G401 (cell line): ENCODE data around the gene PDLIM5. TPM values are rescaled to one million over a fixed set of nuclear protein-coding genes. Genes with fewer than 3 reads are reported as not detected.
"Not testable (repeated sequence)": the region's sequence is repeated elsewhere in the genome, so short reads cannot be mapped to it uniquely, and the experiment has no call there.

Experiments
- DNase-seq: peaks from one replicate; pipeline ENCODE4 v3.0.0-alpha.2; 2015; ENCODE audit warnings: low spot score
- in situ Hi-C: cut with HindIII; loops from 2 replicates; pipeline ENCODE4 v1.10.0; 2016; ENCODE audit warnings: low sequenced_read_pairs, mixed read lengths
- total RNA-seq: library from RNA; depleted of rRNA; stranded (reverse); fragments of >200 nt; shearing (Covaris generic); gene quantifications from 2 replicates; pipeline ENCODE4 v1.2.3, GENCODE V29; 2014

The PDLIM5 gene
- total RNA-seq, 1 experiment from 2014 or later = not detected

DNA sequence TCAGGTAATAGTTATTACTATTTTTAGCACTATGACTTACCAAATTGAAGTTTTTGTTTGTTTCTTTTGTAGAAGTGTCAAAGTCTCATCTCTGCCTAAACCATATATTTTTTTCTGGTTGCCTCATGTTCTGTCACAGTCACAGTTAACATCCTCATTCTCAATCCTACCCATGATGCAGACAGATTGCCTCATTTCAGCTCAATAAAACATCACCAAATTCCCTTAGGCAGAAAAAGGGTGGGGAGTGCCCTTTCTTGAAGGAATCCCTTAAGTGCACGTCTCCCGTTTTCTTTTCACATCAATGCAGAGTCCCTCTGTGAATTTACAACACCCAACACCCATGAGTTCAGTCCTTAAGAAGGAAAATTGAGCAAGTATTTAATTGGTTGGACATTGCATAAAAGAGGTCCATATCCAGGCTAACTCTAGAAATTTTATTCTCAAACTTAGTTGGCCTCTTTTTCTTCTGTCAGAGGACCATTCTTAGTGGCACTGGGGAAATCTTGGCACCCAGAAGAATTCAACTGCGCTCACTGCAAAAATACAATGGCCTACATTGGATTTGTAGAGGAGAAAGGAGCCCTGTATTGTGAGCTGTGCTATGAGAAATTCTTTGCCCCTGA, 202.4 kb downstream of the PDLIM5 start:
- peak; percentile 11 for DNase-seq
- in situ Hi-C loops = no loop called here

DNA sequence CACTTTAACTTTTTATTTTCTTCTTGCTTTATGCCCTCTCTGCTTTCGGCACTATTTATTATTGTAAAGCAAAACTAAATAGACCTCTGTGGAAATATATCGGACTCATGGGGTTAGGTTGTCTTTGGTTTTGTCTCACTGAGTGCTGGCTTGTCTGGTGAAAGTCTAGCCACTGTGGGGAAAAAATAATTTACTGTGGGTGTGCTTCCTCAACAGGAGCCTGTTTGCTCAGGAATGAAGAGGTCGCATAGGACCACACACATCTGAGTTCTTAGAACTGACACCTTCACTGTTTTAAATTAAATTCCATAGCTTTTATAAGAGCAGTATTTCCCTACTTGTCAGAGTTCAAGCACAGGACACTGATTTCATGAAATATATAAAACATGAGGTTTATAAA, 203.0 kb downstream of the PDLIM5 start:
- no peak for DNase-seq
- in situ Hi-C loops = no loop called here

- no peak for DNase-seq
- in situ Hi-C loops = no loop called here
These were observed 208.9 kb downstream of the PDLIM5 start for GRCh38 chr4:94660614-94661013.

- in situ Hi-C loops, DNase-seq: not testable (repeated sequence)
These were observed 213.3 kb downstream of the PDLIM5 start for GRCh38 chr4:94665021-94665420.

DNA sequence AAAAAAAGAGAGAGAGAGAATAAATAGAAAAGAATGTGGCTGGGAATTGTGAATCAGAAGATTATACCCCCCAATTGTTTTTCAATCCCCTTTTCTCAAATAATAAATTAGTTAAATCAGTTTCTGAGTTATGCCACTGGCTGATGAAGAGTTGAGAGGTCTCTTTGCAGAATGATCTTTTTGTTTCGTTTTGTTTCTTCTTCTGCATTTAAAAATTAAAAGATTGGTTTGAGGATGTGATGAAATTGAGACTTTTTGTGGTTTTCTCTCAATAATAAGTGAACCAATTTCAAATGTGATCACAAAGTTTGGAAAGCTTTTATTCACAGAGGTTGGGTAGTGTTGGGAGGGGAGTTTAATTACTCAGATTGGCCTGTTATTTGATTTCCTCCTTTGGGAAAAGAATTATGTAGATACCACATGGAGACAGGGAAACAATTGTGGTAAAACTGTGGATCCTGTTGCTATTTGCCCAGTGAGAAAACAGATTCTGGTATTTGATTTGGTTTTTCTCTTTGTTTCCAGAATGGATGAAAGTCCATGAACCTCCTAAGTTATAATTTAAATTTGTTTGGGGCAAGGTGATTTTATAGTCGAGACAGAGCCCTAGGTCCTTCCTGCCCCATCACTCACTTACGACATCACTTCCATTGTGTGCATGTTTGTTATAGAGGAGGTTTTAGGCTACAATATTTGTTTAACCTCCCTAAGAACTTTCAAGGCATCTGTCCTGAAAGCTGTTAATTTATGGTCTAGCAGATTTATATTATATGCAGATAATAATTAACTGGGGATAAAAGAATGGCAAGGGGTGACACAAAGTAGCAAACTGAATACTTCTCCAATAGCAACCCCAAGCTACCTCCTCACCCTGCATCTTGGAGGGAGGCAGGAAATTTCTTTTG, 214.0 kb downstream of the PDLIM5 start:
- in situ Hi-C loops = no loop called here
- no peak for DNase-seq

DNA sequence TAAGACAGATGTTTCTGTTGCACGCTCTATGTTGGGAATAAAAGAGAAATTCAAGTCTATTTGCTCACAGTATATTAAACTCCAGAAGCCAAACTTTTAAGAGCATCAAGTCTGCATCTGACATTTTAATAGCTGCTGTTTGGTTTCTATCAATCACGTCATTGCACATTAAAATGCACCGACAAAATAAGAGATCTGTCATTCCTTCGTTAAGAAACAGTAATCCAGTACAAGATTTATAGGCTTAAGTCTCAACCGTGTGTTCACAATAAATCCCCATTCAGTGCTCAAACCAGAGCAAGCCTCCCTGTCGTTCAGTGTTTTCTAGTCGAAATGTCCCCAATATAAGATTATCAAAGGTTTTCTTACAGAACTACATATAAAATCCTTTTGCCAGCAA, 217.0 kb downstream of the PDLIM5 start:
- DNase-seq = no peak
- in situ Hi-C loops = no loop called here

DNA sequence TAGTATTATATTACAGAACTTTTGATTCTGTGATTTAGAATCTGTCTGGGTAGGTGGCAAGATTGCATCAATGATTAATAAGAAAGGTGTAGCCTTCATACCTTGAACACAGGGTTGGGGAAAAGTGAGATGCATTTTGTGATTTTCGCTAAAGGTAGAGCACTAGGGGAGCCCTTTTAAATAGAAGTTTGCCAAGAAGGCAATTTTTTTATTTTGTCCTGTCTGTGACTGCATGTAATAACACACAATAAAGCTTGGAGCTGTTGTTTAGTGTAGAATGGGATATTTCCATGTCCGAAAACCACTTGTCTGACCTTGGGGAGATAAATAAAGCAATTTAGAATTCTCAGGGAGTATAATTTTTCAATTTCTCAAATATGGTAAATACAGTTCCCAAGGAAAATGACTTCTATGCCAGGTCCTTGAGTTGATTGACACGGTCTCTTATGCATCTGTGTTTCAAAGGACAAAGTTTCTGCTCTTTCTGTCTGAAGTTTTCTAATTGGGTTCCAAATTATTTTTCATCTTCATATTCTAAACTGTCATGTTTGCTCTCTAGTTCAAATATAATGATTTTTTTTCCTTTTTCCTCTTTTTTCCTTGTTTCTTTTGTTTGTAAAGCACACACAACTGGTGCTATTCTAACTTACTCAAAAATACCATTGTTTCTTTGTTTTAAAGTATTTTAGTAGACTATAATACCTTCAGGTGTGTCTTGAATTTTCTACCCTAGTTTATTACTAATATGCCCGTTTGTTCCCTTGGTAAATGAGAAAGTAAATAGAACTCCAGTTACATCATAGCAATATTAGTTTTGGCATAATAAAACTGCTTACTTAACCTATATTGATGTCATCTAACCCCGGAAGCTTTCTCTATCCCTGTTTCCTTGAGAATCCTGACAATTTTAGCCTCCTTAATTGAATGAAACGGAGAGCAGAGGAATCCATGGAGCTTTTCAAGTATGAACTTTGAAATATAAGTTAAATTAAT, 218.2 kb downstream of the PDLIM5 start:
- in situ Hi-C loops = no loop called here
- DNase-seq = no peak

DNA sequence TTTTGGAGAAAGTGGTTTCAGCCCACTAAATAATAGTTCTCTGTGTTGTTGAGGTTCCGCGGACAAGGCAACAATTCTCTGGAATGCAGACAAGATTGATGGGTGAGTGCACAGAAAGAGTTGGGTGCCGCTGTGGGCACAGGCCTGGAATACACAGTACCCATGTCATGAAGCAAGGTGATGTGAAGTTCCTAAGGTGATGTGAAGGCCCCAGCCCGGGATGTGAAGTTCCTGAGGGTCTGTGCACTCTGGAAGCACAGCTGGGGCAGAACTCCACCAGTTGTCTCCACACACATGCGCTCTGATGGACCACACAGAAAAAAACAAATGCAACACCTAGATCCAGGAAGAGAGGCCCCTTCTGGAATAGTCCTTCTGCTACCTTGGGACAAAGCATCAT, 219.4 kb downstream of the PDLIM5 start:
- in situ Hi-C loops = no loop called here
- DNase-seq = no peak

- in situ Hi-C loops = no loop called here
- no peak for DNase-seq
These were observed 222.2 kb downstream of the PDLIM5 start for GRCh38 chr4:94673961-94674360.

DNA sequence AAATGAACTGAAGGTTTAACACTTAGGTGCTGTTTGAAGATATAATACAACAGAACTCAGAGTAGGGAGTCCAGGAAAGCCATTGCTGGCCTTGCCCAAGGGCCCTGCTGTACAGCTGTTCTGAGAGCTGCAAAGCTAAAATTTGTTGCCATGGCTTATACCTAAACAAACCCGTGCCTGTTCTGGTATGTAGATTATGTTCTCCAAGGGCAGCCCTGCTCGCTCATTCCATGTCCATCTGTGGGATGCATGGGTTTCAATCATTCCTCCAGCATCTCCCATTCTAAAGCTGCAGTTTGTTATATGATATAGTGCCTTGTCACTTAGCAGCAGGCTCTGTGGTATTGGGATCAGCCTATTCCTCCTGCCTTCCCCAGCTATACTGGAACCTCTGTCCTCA, 225.2 kb downstream of the PDLIM5 start:
- in situ Hi-C loops = no loop called here
- no peak for DNase-seq

DNA sequence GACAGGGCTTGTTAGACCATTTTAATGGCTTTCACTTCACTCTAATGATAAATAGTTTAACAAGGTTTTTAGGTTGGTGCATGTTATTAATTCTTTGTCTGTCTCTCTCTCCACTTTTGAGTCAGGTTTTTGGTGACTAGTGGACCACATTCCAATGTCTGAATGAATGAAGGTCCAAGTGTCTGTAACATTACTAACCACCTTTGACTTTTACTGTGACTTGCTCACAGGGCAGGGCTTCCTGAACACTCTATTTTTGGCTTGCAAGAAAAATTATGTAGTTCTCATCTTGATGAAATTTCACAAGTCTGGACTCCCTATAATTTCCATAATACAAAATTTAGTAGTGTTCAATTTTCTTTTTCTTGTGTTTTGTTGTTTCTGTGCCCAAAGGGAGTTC, 227.2 kb downstream of the PDLIM5 start:
- in situ Hi-C loops = no loop called here
- no peak for DNase-seq

DNA sequence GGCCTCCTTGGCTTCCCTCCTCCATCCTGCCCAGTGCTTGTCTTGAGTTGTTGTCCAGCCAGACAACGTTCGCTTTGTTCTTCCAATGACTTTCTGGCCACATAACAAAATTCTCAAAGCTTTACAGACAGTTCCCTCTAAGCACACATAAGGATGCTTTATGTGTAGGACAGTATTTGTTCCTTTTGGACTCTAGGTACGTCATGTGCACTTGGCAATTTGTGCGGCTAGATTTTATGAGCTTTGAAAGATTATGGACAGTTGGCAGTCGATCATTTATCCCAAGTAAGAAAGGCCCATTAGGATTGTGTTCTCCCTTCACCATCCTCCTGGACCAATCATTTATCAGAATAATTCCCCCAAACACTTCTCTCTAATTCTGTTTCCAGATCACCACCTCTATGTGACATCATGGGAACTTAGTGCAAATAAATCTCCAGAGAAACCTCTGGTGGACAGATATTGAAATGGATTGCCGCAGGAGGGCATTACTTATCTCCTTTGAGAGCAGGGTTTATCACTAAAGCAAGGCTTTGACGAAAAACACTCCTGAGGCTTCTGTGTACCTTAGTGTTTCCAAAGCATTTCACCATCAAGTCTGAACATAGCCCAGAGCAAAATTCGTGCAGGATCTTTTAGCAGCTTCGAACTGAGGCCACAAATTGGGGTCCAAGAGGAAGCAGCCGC, 228.6 kb downstream of the PDLIM5 start:
- in situ Hi-C loops = no loop called here
- DNase-seq = no peak

DNA sequence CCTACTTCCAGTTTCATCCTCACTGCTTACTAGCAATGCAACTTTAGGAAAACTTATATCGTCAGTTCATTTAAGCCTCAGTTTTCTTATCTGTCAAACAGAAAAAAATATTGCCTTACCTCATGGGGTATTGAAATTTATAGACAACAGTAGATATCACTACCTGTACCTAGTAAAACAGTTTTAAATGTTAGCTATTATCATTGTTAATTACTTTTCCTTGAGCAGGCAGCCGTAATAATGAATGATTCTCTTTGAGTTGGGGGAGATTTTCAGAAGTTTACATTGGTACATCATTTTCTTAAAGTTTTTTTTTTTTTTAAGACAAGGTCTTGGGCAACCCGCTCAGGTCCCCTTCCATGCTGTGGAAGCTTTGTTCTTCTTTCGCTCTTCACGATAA, 234.3 kb downstream of the PDLIM5 start:
- no peak for DNase-seq
- in situ Hi-C loops = no loop called here

- DNase-seq = no peak
- in situ Hi-C loops = no loop called here
These were observed 237.6 kb downstream of the PDLIM5 start for GRCh38 chr4:94689155-94689860.

GRCh38 chr4:94690851-94691254, 239.1 kb downstream of the PDLIM5 start:
- no peak for DNase-seq
- in situ Hi-C loops = no loop called here

DNA sequence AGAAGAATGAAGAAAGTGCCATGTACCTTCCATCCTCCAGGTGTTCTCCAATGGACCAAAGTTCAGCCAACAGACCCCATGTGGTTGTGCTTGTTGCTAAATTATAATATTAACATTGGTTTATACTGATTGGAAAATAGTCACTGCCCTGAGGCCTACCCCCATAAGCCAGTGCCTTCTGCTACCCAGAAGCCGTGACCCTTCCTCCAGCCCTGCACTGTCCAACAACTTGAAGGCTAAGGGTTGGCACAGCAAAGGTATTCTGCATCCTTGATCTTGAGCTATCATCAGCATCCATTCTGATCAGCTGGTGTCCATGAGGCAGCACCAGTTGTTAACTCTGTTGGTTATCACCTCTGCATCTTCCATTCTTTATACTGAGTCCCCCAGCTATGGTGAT, 239.8 kb downstream of the PDLIM5 start:
- DNase-seq = no peak
- in situ Hi-C loops = no loop called here

DNA sequence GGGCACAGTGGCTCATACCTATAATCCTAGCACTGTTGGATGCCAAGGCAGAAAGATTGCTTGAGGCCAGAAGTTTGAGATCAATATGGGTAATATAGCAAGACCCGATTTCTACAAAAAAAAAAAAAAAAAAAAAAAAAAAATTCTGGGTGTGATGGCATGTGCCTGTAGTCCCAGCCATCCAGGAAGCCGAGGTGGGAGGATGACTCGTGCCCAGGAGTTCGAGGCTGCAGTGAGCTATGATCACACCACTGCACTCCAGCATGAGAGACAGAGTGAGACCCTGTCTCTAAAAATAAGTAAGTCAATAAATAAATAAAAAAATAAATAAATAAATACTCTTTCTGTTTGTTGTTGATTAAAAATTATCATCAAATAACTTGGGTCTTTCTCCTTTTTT, 243.6 kb downstream of the PDLIM5 start:
- in situ Hi-C loops = no loop called here
- no peak for DNase-seq

DNA sequence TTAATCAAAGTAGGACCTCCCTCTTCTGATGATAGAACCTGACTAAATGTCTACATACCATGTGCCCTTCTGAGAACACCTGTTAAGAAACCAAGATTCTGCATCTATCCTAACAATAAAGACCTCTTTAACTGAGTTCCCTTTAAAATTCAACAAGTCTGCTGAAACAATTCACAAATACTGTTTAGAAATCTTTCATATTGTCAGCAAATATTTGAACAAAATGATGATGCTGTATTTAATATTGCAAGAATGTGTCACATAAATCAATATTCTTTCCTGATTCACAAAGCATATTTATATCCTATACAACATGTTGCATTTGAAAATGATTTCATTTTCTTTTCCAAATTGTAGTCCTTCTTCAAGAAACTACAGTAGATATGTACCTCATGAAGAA, 246.4 kb downstream of the PDLIM5 start:
- no peak for DNase-seq
- in situ Hi-C loops = no loop called here

GRCh38 chr4:94700298-94700697, 248.6 kb downstream of the PDLIM5 start:
- in situ Hi-C loops = no loop called here
- DNase-seq = no peak
